ENCODE data around the gene SYMPK.
A peak's percentile ranks its signal among the peaks of the same experiment; 100 is the strongest.

The SYMPK gene

GRCh38 chr19:45768984-45769782 is 93.8 kb downstream of the SYMPK start, which contains the start of gene SIX5:
Gene SIX5 (minus strand): TSS chr19:45769252. CDS start chr19:45768844, 408 bp downstream.
- Histone ChIP-seq H3K36me3 (no peaks in the 10 kb centered on the region), H3K4me1 (peaks cover 8% of the 10 kb centered on the region), H3K27me3 (peaks cover 22% of the 10 kb centered on the region), H3K9me3 (no peaks in the 10 kb centered on the region), H3K4me3 (ENCODE audit: low read depth, low read length) (peak within 1 kb of the TSS; percentile 70)
- DNase-seq, result peak; percentile 99
- TF ChIP-seq CTCF (IDR thresholded peaks at IDR 0.05; ENCODE audit: low read depth, low read length), result no peak

- Histone ChIP-seq H3K9me3 (no peaks in the 10 kb centered on the region), H3K27me3 (peaks cover 22% of the 10 kb centered on the region), H3K4me1 (peaks cover 8% of the 10 kb centered on the region), H3K4me3 (ENCODE audit: low read depth, low read length) (peak overlapping the region; percentile 70), H3K36me3 (no peaks in the 10 kb centered on the region)
- no peak for DNase-seq
- TF ChIP-seq CTCF (IDR thresholded peaks at IDR 0.05; ENCODE audit: low read depth, low read length), result no peak
These were observed 94.3 kb downstream of the SYMPK start for GRCh38 chr19:45768655-45768983.

GRCh38 chr19:45767881-45768654 is 94.9 kb downstream of the SYMPK start:
- H3K4me3 ChIP-seq (ENCODE audit: low read depth, low read length), result peak overlapping the region; percentile 70
- H3K36me3 ChIP-seq, result no peaks in the 10 kb centered on the region
- H3K4me1 ChIP-seq, result peaks cover 8% of the 10 kb centered on the region
- TF ChIP-seq CTCF (IDR thresholded peaks at IDR 0.05; ENCODE audit: low read depth, low read length), result no peak
- DNase-seq, result no peak
- no peaks in the 10 kb centered on the region for H3K9me3 ChIP-seq
- H3K27me3 ChIP-seq, result peaks cover 22% of the 10 kb centered on the region

- Histone ChIP-seq H3K36me3 (no peaks in the 10 kb centered on the region), H3K4me3 (ENCODE audit: low read depth, low read length) (peak overlapping the region; percentile 70), H3K9me3 (no peaks in the 10 kb centered on the region), H3K4me1 (peaks cover 6% of the 10 kb centered on the region), H3K27me3 (peaks cover 22% of the 10 kb centered on the region)
- TF ChIP-seq CTCF (IDR thresholded peaks at IDR 0.05; ENCODE audit: low read depth, low read length), result no peak
- DNase-seq, result no peak
These were observed 95.5 kb downstream of the SYMPK start for GRCh38 chr19:45767410-45767880.

- Histone ChIP-seq H3K4me1 (peaks cover 5% of the 10 kb centered on the region), H3K4me3 (ENCODE audit: low read depth, low read length) (no peak overlapping the region), H3K36me3 (no peaks in the 10 kb centered on the region), H3K9me3 (no peaks in the 10 kb centered on the region), H3K27me3 (peaks cover 22% of the 10 kb centered on the region)
- TF ChIP-seq CTCF (IDR thresholded peaks at IDR 0.05; ENCODE audit: low read depth, low read length), result no peak
- no peak for DNase-seq
These were observed 96.0 kb downstream of the SYMPK start for GRCh38 chr19:45766869-45767346.

Measured in BE2C (cell line).